GM19023 (cell line): ENCODE measurements around the gene SCGB1D1.

Experiments used
- ATAC-seq: cut with Tn5 transposase; IDR thresholded peaks from one replicate; pipeline ENCODE4 v1.9.1; 2021; ENCODE audit warnings: mild to moderate bottlenecking, moderate library complexity; ENCODE audit not compliant: unreplicated experiment

Gene SCGB1D1

GRCh38 chr11:62221498-62221897 lies 31.5 kb downstream of the SCGB1D1 start:
- no peak for ATAC-seq

GRCh38 chr11:62223095-62223494 lies 33.1 kb downstream of the SCGB1D1 start:
- no peak for ATAC-seq

- no peak for ATAC-seq
Observed at GRCh38 chr11:62233730-62234129, 43.7 kb downstream of the SCGB1D1 start.

GRCh38 chr11:62236187-62236586 lies 46.2 kb downstream of the SCGB1D1 start:
- no peak for ATAC-seq

- no peak for ATAC-seq
Observed at GRCh38 chr11:62237499-62237898, 47.5 kb downstream of the SCGB1D1 start.

GRCh38 chr11:62238151-62238550 lies 48.1 kb downstream of the SCGB1D1 start:
- no peak for ATAC-seq

- no peak for ATAC-seq
Observed at GRCh38 chr11:62241095-62241494, 51.1 kb downstream of the SCGB1D1 start.

GRCh38 chr11:62242021-62242420 lies 52.0 kb downstream of the SCGB1D1 start, which contains the start of gene SCGB1D2:
Gene SCGB1D2, plus strand, starts transcription at chr11:62242239. Its CDS starts 69 bp downstream, at chr11:62242308.
- no peak for ATAC-seq
